Neuronal stem cell (in vitro differentiated cells): ENCODE measurements around the gene TAMALIN.

Experiments
- DNase-seq: peaks from one replicate; pipeline ENCODE4 v3.0.0-alpha.2; 2013; ENCODE audit warnings: low spot score
- H2AFZ ChIP-seq: one replicate; pipeline ENCODE4 v1.6.1; 2013; ENCODE audit warnings: mild to moderate bottlenecking, low read length, inconsistent platforms
- H2AK5ac ChIP-seq: 2 replicates; pipeline ENCODE4 v1.6.1; 2013; ENCODE audit warnings: low read depth, mild to moderate bottlenecking, inconsistent platforms, low read length, moderate library complexity, mixed read lengths
- H2BK120ac ChIP-seq: 2 replicates; pipeline ENCODE4 v1.6.1; 2013; ENCODE audit warnings: low read depth, mild to moderate bottlenecking, inconsistent platforms, low read length, moderate library complexity, mixed read lengths
- H2BK12ac ChIP-seq: one replicate; pipeline ENCODE4 v1.6.1; 2013; ENCODE audit warnings: low read length, inconsistent platforms
- H2BK15ac ChIP-seq: 2 replicates; pipeline ENCODE4 v1.6.1; 2013; ENCODE audit warnings: mild to moderate bottlenecking, low read length, inconsistent platforms, mixed read lengths
- H2BK5ac ChIP-seq: one replicate; pipeline ENCODE4 v1.6.1; 2013; ENCODE audit warnings: inconsistent platforms, mild to moderate bottlenecking, low read length, moderate library complexity
- H3K14ac ChIP-seq: one replicate; pipeline ENCODE4 v1.6.1; 2013; ENCODE audit warnings: low read length, inconsistent platforms
- H3K18ac ChIP-seq: 2 replicates; pipeline ENCODE4 v1.6.1; 2013; ENCODE audit warnings: low read length, inconsistent platforms
- H3K23ac ChIP-seq: 2 replicates; pipeline ENCODE4 v1.6.1; 2013; ENCODE audit warnings: low read depth, mild to moderate bottlenecking, mixed read lengths, low read length, inconsistent platforms; ENCODE audit not compliant: poor library complexity
- H3K27ac ChIP-seq: replicated peaks from 3 replicates; pipeline ENCODE4 v1.5.1; 2013; ENCODE audit warnings: low read length, inconsistent platforms
- H3K27me3 ChIP-seq, 3 experiments: 2 replicates each; pipeline ENCODE4 v1.6.1; 2013; ENCODE audit warnings: low read length in 3 of 3, mild to moderate bottlenecking in 2 of 3, inconsistent platforms in 1 of 3, low read depth in 1 of 3, mixed read lengths in 1 of 3, moderate library complexity in 1 of 3; ENCODE audit not compliant: control insufficient read depth in 3 of 3, insufficient read depth in 3 of 3
- H3K36me3 ChIP-seq, 2 donors: replicated peaks in 1 of 2; 2 replicates each; pipeline ENCODE4 v1.6.1; 2013; ENCODE audit warnings: low read length in 2 of 2; ENCODE audit not compliant: control insufficient read depth in 2 of 2, insufficient read depth in 2 of 2
- H3K4ac ChIP-seq: 2 replicates; pipeline ENCODE4 v1.6.1; 2013; ENCODE audit warnings: inconsistent platforms, mild to moderate bottlenecking, low read length, moderate library complexity
- H3K4me1 ChIP-seq, 2 donors: 1 replicate in 1 of 2; 2 replicates in 1 of 2; pipeline ENCODE4 v1.6.1; 2013; ENCODE audit warnings: low read length in 2 of 2, low read depth in 1 of 2; ENCODE audit not compliant: control insufficient read depth in 2 of 2, insufficient read depth in 1 of 2
- H3K4me2 ChIP-seq: one replicate; pipeline ENCODE4 v1.6.1; 2013; ENCODE audit warnings: mild to moderate bottlenecking, low read length, inconsistent platforms; ENCODE audit not compliant: insufficient read depth, poor library complexity, severe bottlenecking
- H3K4me3 ChIP-seq, 2 donors: 2 replicates each; pipeline ENCODE4 v1.5.1; 2013; ENCODE audit warnings: low read length in 2 of 2, mild to moderate bottlenecking in 2 of 2, inconsistent platforms in 1 of 2, moderate library complexity in 1 of 2
- H3K79me1 ChIP-seq: one replicate; pipeline ENCODE4 v1.6.1; 2013; ENCODE audit warnings: low read depth, mild to moderate bottlenecking, inconsistent platforms, low read length, moderate library complexity
- H3K9ac ChIP-seq: one replicate; pipeline ENCODE4 v1.6.1; 2013; ENCODE audit warnings: mild to moderate bottlenecking, low read depth, low read length, inconsistent platforms; ENCODE audit not compliant: poor library complexity
- H3K9me3 ChIP-seq, 2 donors: replicated peaks in 1 of 2; 2 replicates each; pipeline versions ENCODE3 to v1.6.1; 2013; ENCODE audit warnings: low read length in 2 of 2, mild to moderate bottlenecking in 2 of 2, inconsistent platforms in 1 of 2, low read depth in 1 of 2, mixed read lengths in 1 of 2, moderate library complexity in 1 of 2; ENCODE audit not compliant: control insufficient read depth in 2 of 2, insufficient read depth in 1 of 2
- H4K8ac ChIP-seq: one replicate; pipeline ENCODE4 v1.6.1; 2013; ENCODE audit warnings: low read depth, mild to moderate bottlenecking, inconsistent platforms, low read length, moderate library complexity
- H4K91ac ChIP-seq: one replicate; pipeline ENCODE4 v1.6.1; 2013; ENCODE audit warnings: low read length, low read depth, mild to moderate bottlenecking, inconsistent platforms; ENCODE audit not compliant: poor library complexity
- WGBS, 2 donors: extraction: QIAGEN DNeasy Blood & Tissue Kit; methylation state at CpG; one replicate each; pipeline ENCODE4 v1.1.7; 2013; ENCODE audit warnings: missing lambda C conversion rate in 2 of 2, mixed read lengths in 1 of 2; ENCODE audit not compliant: insufficient read length in 2 of 2, insufficient replicate concordance in 1 of 2; ENCODE audit errors: extremely low coverage in 2 of 2; 5-methylcytosine and 5-hydroxymethylcytosine counted together

Gene TAMALIN

DNA sequence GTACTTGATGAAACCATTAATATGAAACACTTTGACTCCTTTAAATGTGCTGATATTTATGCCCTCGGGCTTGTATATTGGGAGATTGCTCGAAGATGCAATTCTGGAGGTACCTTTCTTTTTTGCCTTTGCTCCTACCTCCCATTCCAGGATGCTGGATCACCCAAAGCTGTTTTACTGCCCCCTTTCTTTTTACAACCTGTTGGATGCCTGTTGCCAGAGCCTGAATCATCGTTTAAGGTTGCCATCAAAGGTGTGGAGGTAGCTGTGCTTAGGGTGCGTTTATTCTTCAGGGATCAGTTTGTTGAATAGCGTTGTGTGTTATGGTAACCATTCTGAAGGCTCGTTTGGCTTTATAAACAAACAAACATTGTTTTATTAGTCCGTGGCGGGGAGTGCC lies 19.9 kb upstream of the TAMALIN start:
- Histone ChIP-seq H3K23ac (no peak overlapping the region), H4K8ac (no peak overlapping the region), H4K91ac (no peak overlapping the region), H3K4me2 (no peak overlapping the region), H3K9me3 (no peaks in the 10 kb centered on the region), H3K18ac (no peak overlapping the region), H3K4me1 (no peaks in the 10 kb centered on the region), H2BK120ac (no peak overlapping the region), H3K14ac (no peak overlapping the region), H3K27me3 (no peaks in the 10 kb centered on the region), H3K4ac (no peak overlapping the region), H2AFZ (no peak overlapping the region), H2BK12ac (no peak overlapping the region), H2BK15ac (no peak overlapping the region), H3K4me3 (no peak overlapping the region), H3K36me3 (peaks cover 24 to 99% of the 10 kb centered on the region in 2 donors), H2AK5ac (no peak overlapping the region), H3K79me1 (no peaks in the 10 kb centered on the region), H3K9ac (no peak overlapping the region), H2BK5ac (no peak overlapping the region), H3K27ac (no peak overlapping the region)
- DNase-seq = no peak
- no CpG with 5 or more reads among the region's 8 CpGs for WGBS, 2 donors

GRCh38 chr12:51992246-51992645 lies 14.5 kb upstream of the TAMALIN start:
- no peak overlapping the region for H4K8ac ChIP-seq
- H3K4ac ChIP-seq = no peak overlapping the region

GRCh38 chr12:51994539-51994820 lies 12.3 kb upstream of the TAMALIN start:
- no peaks in the 10 kb centered on the region for H3K9me3 ChIP-seq
- H2AFZ ChIP-seq = no peak overlapping the region
- peak overlapping the region in 1 of 2 donors; percentile 31 for H3K4me3 ChIP-seq
- no peak overlapping the region for H2BK120ac ChIP-seq
- DNase-seq = no peak
- no peaks in the 10 kb centered on the region for H3K79me1 ChIP-seq
- H3K27ac ChIP-seq = no peak overlapping the region
- peak overlapping the region; percentile 93 for H2BK12ac ChIP-seq
- H2BK15ac ChIP-seq = no peak overlapping the region
- peak overlapping the region; percentile 26 for H3K23ac ChIP-seq
- H3K4ac ChIP-seq = no peak overlapping the region
- peak overlapping the region; percentile 44 for H2AK5ac ChIP-seq
- no CpG with 5 or more reads among the region's 17 CpGs for WGBS, 2 donors
- H3K18ac ChIP-seq = peak overlapping the region; percentile 32
- H3K4me2 ChIP-seq = no peak overlapping the region
- peaks cover 23 to 95% of the 10 kb centered on the region in 2 donors for H3K36me3 ChIP-seq
- no peak overlapping the region for H4K8ac ChIP-seq
- H3K27me3 ChIP-seq = no peaks in the 10 kb centered on the region
- H3K14ac ChIP-seq = no peak overlapping the region
- H4K91ac ChIP-seq = no peak overlapping the region
- H3K4me1 ChIP-seq = peaks cover 0 to 7% of the 10 kb centered on the region in 2 donors
- peak overlapping the region; percentile 72 for H3K9ac ChIP-seq
- H2BK5ac ChIP-seq = no peak overlapping the region

More at GRCh38 chr12:51992246-51992645, 14.5 kb upstream of the TAMALIN start:
- H3K4me2 ChIP-seq = no peak overlapping the region
- no CpG with 5 or more reads among the region's 5 CpGs for WGBS, 2 donors
- H3K4me1 ChIP-seq = peaks cover 0 to 5% of the 10 kb centered on the region in 2 donors
- no peak for DNase-seq
- no peak overlapping the region for H3K4me3 ChIP-seq
- no peak overlapping the region for H2BK5ac ChIP-seq
- no peaks in the 10 kb centered on the region for H3K9me3 ChIP-seq
- H3K23ac ChIP-seq = no peak overlapping the region
- no peak overlapping the region for H3K18ac ChIP-seq
- no peak overlapping the region for H2BK15ac ChIP-seq
- H4K91ac ChIP-seq = no peak overlapping the region
- H2AK5ac ChIP-seq = no peak overlapping the region
- no peak overlapping the region for H2BK120ac ChIP-seq
- H3K9ac ChIP-seq = no peak overlapping the region
- no peaks in the 10 kb centered on the region for H3K79me1 ChIP-seq
- H2BK12ac ChIP-seq = no peak overlapping the region
- H3K36me3 ChIP-seq = peaks cover 20 to 97% of the 10 kb centered on the region in 2 donors
- H3K27ac ChIP-seq = no peak overlapping the region
- no peak overlapping the region for H2AFZ ChIP-seq
- no peaks in the 10 kb centered on the region for H3K27me3 ChIP-seq
- no peak overlapping the region for H3K14ac ChIP-seq

GRCh38 chr12:51994959-51995358 lies 11.8 kb upstream of the TAMALIN start:
- no peak overlapping the region for H2BK12ac ChIP-seq
- H3K27me3 ChIP-seq = no peaks in the 10 kb centered on the region
- no peak overlapping the region for H4K8ac ChIP-seq
- peaks cover 23 to 95% of the 10 kb centered on the region in 2 donors for H3K36me3 ChIP-seq
- H3K27ac ChIP-seq = no peak overlapping the region
- no peak overlapping the region for H4K91ac ChIP-seq
- H3K18ac ChIP-seq = no peak overlapping the region
- H2AK5ac ChIP-seq = no peak overlapping the region
- H3K9ac ChIP-seq = peak overlapping the region; percentile 47
- no peak overlapping the region for H3K23ac ChIP-seq
- H3K14ac ChIP-seq = no peak overlapping the region
- no peak for DNase-seq
- H3K4me1 ChIP-seq = peaks cover 0 to 7% of the 10 kb centered on the region in 2 donors
- WGBS, 2 donors = no CpG with 5 or more reads among the region's 4 CpGs
- no peak overlapping the region for H2BK5ac ChIP-seq
- no peak overlapping the region for H2BK120ac ChIP-seq
- no peak overlapping the region for H2BK15ac ChIP-seq
- no peak overlapping the region for H2AFZ ChIP-seq
- no peak overlapping the region for H3K4ac ChIP-seq
- no peak overlapping the region for H3K4me2 ChIP-seq
- H3K4me3 ChIP-seq = no peak overlapping the region
- H3K9me3 ChIP-seq = no peaks in the 10 kb centered on the region
- no peaks in the 10 kb centered on the region for H3K79me1 ChIP-seq
